PC-9 (cell line): Measurements from ENCODE around the gene PROS1. TPM values are rescaled to one million over a fixed set of nuclear protein-coding genes. Genes with fewer than 3 reads are reported as not detected.

Experiments used
- BruUV-seq: library from RNA; stranded (reverse); fragments of 400-500 nt; replicated peaks from 2 replicates; lab custom pipeline; 2021; lab: Mats Ljungman, UMichigan
- CTCF ChIA-PET: fragments of 300-600 bp; sonication (Branson Sonifier 250); formaldehyde crosslinking; loops from one replicate; lab custom pipeline; 2022; ENCODE audit warnings: antibody characterized with exemption; lab: Charles Lee
- POLR2A ChIA-PET: fragments of 300-600 bp; sonication (Branson Sonifier 250); formaldehyde crosslinking; loops from one replicate; lab custom pipeline; 2022; ENCODE audit warnings: antibody characterized with exemption; ENCODE audit not compliant: unreplicated experiment; lab: Charles Lee
- DNase-seq, 2 experiments: peaks; one replicate each; pipeline versions ENCODE4 v3.0.0 to v3.0.0-alpha.2; 2015 to 2022; ENCODE audit warnings: mixed read lengths in 1 of 2
- H2AFZ ChIP-seq: fragments of 200-600 bp; sonication (generic); 2 replicates; pipeline ENCODE4 v1.8.1; 2017; ENCODE audit warnings: antibody characterized with exemption
- H3F3A ChIP-seq: fragments of 200-600 bp; sonication (generic); 2 replicates; pipeline ENCODE4 v1.8.1; 2017; ENCODE audit warnings: antibody characterized with exemption, mild to moderate bottlenecking, low read depth; ENCODE audit not compliant: insufficient read depth
- H3K27ac ChIP-seq: fragments of 200-600 bp; sonication (generic); 2 replicates; pipeline ENCODE4 v1.6.1; 2016; ENCODE audit warnings: mixed run types
- H3K27me3 ChIP-seq: fragments of 200-600 bp; sonication (generic); 2 replicates; pipeline ENCODE4 v1.6.1; 2016; ENCODE audit warnings: low read depth, mixed run types; ENCODE audit not compliant: insufficient read depth
- H3K36me3 ChIP-seq: fragments of 200-600 bp; sonication (generic); 2 replicates; pipeline ENCODE4 v1.6.1; 2016; ENCODE audit warnings: low read depth, mixed run types
- H3K4me1 ChIP-seq: fragments of 200-600 bp; sonication (generic); replicated peaks from 2 replicates; pipeline ENCODE4 v1.6.1; 2016; ENCODE audit warnings: mixed run types; ENCODE audit not compliant: insufficient read depth
- H3K4me2 ChIP-seq: fragments of 200-600 bp; sonication (generic); 2 replicates; pipeline ENCODE4 v1.6.1; 2017; ENCODE audit warnings: mixed run types
- H3K4me3 ChIP-seq: fragments of 200-600 bp; sonication (generic); 2 replicates; pipeline ENCODE4 v1.6.1; 2016; ENCODE audit warnings: mixed run types
- H3K79me2 ChIP-seq: fragments of 200-600 bp; sonication (generic); 2 replicates; pipeline ENCODE4 v1.6.1; 2017; ENCODE audit warnings: low read depth, mixed run types
- H3K9me2 ChIP-seq: fragments of 200-600 bp; sonication (generic); 2 replicates; pipeline ENCODE4 v1.8.1; 2017; ENCODE audit warnings: mild to moderate bottlenecking; ENCODE audit not compliant: insufficient read depth
- H3K9me3 ChIP-seq: fragments of 200-600 bp; sonication (generic); 2 replicates; pipeline ENCODE4 v1.8.1; 2016; ENCODE audit warnings: low read depth; ENCODE audit not compliant: insufficient read depth
- H4K20me1 ChIP-seq: fragments of 200-600 bp; sonication (generic); 2 replicates; pipeline ENCODE4 v1.8.1; 2017; ENCODE audit not compliant: insufficient read depth
- CTCF ChIP-seq: fragments of 200-600 bp; sonication (generic); conservative IDR thresholded peaks from 2 replicates; pipeline ENCODE4 v1.6.1; 2017; ENCODE audit warnings: mixed run types, antibody characterized with exemption, mild to moderate bottlenecking, moderate library complexity
- EZH2 ChIP-seq: fragments of 200-600 bp; sonication (generic); IDR thresholded peaks from 2 replicates; pipeline ENCODE4 v1.8.0; 2017; ENCODE audit warnings: antibody characterized with exemption, low read depth
- intact Hi-C: fragments of 100-400 bp; cut with micrococcal nuclease; formaldehyde crosslinking; loops from one replicate; pipeline ENCODE4 v1.10.0; 2022; ENCODE audit not compliant: unreplicated experiment
- total RNA-seq: library from RNA; stranded (reverse); gene quantifications from 2 replicates; pipeline ENCODE4 v1.2.3, GENCODE V29; 2021

The PROS1 gene
- total RNA-seq, 1 experiment from 2014 or later = 0.57 TPM

- H3K79me2 ChIP-seq = no peaks in the 10 kb centered on the region
- no peaks in the 10 kb centered on the region for H3K27me3 ChIP-seq
- H4K20me1 ChIP-seq = no peaks in the 10 kb centered on the region
- no peaks in the 10 kb centered on the region for H3K36me3 ChIP-seq
- intact Hi-C loops = no loop called here
- TF ChIP-seq CTCF = no peak
- TF ChIP-seq EZH2 = no peak
- H2AFZ ChIP-seq = no peak overlapping the region
- CTCF ChIA-PET = no interaction called here
- H3K9me3 ChIP-seq = no peaks in the 10 kb centered on the region
- no peak overlapping the region for H3K4me3 ChIP-seq
- no peaks in the 10 kb centered on the region for H3K4me1 ChIP-seq
- H3F3A ChIP-seq = no peaks in the 10 kb centered on the region
- no peak for DNase-seq
- H3K27ac ChIP-seq = no peak overlapping the region
- BruUV-seq = no TSS peak
- POLR2A ChIA-PET = no interaction called here
- H3K4me2 ChIP-seq = no peak overlapping the region
- H3K9me2 ChIP-seq = no peaks in the 10 kb centered on the region
Measured at GRCh38 chr3:94015025-94015424, 41.3 kb upstream of the PROS1 start.

GRCh38 chr3:94012185-94012584 is 38.5 kb upstream of the PROS1 start:
- Histone ChIP-seq H3K36me3 (no peaks in the 10 kb centered on the region), H3K4me2 (no peak overlapping the region)
- POLR2A ChIA-PET = interaction anchor here (0.5 kb wide), 1 partner anchor 51 kb away, joined by 3 read pairs; the partner anchor contains the start of genes DHFR2 and NSUN3

GRCh38 chr3:94011233-94011711 is 37.6 kb upstream of the PROS1 start:
- POLR2A ChIA-PET = no interaction called here
- Histone ChIP-seq H3K9me2 (no peaks in the 10 kb centered on the region), H3K27ac (no peak overlapping the region), H3K4me1 (no peaks in the 10 kb centered on the region), H3K4me2 (no peak overlapping the region), H3K4me3 (no peak overlapping the region), H3K9me3 (no peaks in the 10 kb centered on the region), H3K27me3 (no peaks in the 10 kb centered on the region), H3F3A (no peaks in the 10 kb centered on the region), H2AFZ (no peak overlapping the region), H4K20me1 (no peaks in the 10 kb centered on the region), H3K36me3 (no peaks in the 10 kb centered on the region), H3K79me2 (no peaks in the 10 kb centered on the region)
- intact Hi-C loops = no loop called here
- BruUV-seq = no TSS peak
- CTCF ChIA-PET = no interaction called here
- DNase-seq = no peak
- TF ChIP-seq EZH2 (no peak), CTCF (no peak)

More at GRCh38 chr3:94012185-94012584, 38.5 kb upstream of the PROS1 start:
- Histone ChIP-seq H3K27ac (no peak overlapping the region), H3K27me3 (no peaks in the 10 kb centered on the region), H4K20me1 (no peaks in the 10 kb centered on the region), H2AFZ (no peak overlapping the region), H3K4me3 (no peak overlapping the region), H3K9me3 (no peaks in the 10 kb centered on the region), H3K4me1 (no peaks in the 10 kb centered on the region), H3K9me2 (no peaks in the 10 kb centered on the region), H3F3A (no peaks in the 10 kb centered on the region), H3K79me2 (no peaks in the 10 kb centered on the region)
- BruUV-seq = no TSS peak
- TF ChIP-seq CTCF (no peak), EZH2 (no peak)
- intact Hi-C loops = no loop called here
- DNase-seq = no peak
- CTCF ChIA-PET = no interaction called here
